CD4-positive, alpha-beta T cell (primary cell): ENCODE data around the gene EFTUD2. TPM values are rescaled to one million over a fixed set of nuclear protein-coding genes. Genes with fewer than 3 reads are reported as not detected.

Experiments used
- ATAC-seq: fragments of 200-7000 bp; cut with Tn5 transposase; one replicate; pipeline ENCODE4 v1.10.0; 2022; ENCODE audit warnings: mild to moderate bottlenecking; ENCODE audit not compliant: poor library complexity
- CTCF ChIA-PET: fragments of 350-600 bp; sonication (Branson Sonifier 250); formaldehyde crosslinking; loops from one replicate; lab custom pipeline; 2021; ENCODE audit warnings: antibody characterized with exemption, inconsistent platforms; lab: Charles Lee
- POLR2A ChIA-PET: fragments of 350-600 bp; sonication (Branson Sonifier 250); formaldehyde crosslinking; loops from one replicate; lab custom pipeline; 2021; ENCODE audit warnings: antibody characterized with exemption, inconsistent platforms; lab: Charles Lee
- DNase-seq, 14 experiments: peaks; one replicate each; pipeline ENCODE4 v3.0.0-alpha.2; 2013 to 2020; ENCODE audit warnings: mixed read lengths in 2 of 14
- H3K27ac ChIP-seq, 2 donors: one replicate each; pipeline versions ENCODE4 v1.5.1 to v1.7.0; 2013; ENCODE audit warnings: low read length in 2 of 2, low read depth in 1 of 2, mild to moderate bottlenecking in 1 of 2
- H3K27me3 ChIP-seq, 2 experiments: 1 replicate in 1 of 2; 2 replicates in 1 of 2; pipeline versions ENCODE4 v1.6.1 to v1.7.0; 2013; ENCODE audit warnings: low read length in 2 of 2, control low read depth in 1 of 2, mild to moderate bottlenecking in 1 of 2, moderate library complexity in 1 of 2; ENCODE audit not compliant: insufficient read depth in 2 of 2, control insufficient read depth in 1 of 2
- H3K36me3 ChIP-seq: one replicate; pipeline ENCODE4 v1.6.1; 2013; ENCODE audit warnings: low read length, control low read depth; ENCODE audit not compliant: insufficient read depth
- H3K4me1 ChIP-seq: one replicate; pipeline ENCODE4 v1.6.1; 2013; ENCODE audit warnings: low read length, control low read depth; ENCODE audit not compliant: insufficient read depth
- H3K4me3 ChIP-seq: one replicate; pipeline ENCODE4 v1.5.1; 2013; ENCODE audit warnings: mild to moderate bottlenecking, low read length, moderate library complexity
- H3K9me3 ChIP-seq, 2 experiments: 1 replicate in 1 of 2; 2 replicates in 1 of 2; pipeline versions ENCODE4 v1.6.1 to v1.7.0; 2013; ENCODE audit warnings: low read length in 2 of 2, mild to moderate bottlenecking in 2 of 2, control low read depth in 1 of 2, moderate library complexity in 1 of 2; ENCODE audit not compliant: control insufficient read depth in 1 of 2, insufficient read depth in 1 of 2
- H3K27ac Mint-ChIP-seq: one replicate; pipeline ENCODE4 v1.8.0; 2020; ENCODE audit warnings: mixed read lengths
- H3K27me3 Mint-ChIP-seq: one replicate; pipeline ENCODE4 v1.8.0; 2021; ENCODE audit warnings: mixed read lengths
- H3K36me3 Mint-ChIP-seq: one replicate; pipeline ENCODE4 v1.8.0; 2021; ENCODE audit warnings: low read depth, mixed read lengths
- H3K4me1 Mint-ChIP-seq: one replicate; pipeline ENCODE4 v1.8.0; 2021; ENCODE audit warnings: low read depth, mixed read lengths
- H3K4me3 Mint-ChIP-seq: one replicate; pipeline ENCODE4 v1.8.0; 2020; ENCODE audit warnings: mild to moderate bottlenecking, mixed read lengths
- H3K9me3 Mint-ChIP-seq: one replicate; pipeline ENCODE4 v1.8.0; 2020; ENCODE audit warnings: mixed read lengths
- intact Hi-C, 2 experiments: fragments of 100-400 bp; cut with DNase I in 1 of 2; cut with micrococcal nuclease in 1 of 2; formaldehyde crosslinking; loops; one replicate each; pipeline versions ENCODE4 v1.15.1 to v1.9.0; 2023 to 2025; cut with DNase I, micrococcal nuclease
- total RNA-seq, 174 experiments: library from RNA in 2 of 174; stranded (reverse) in 2 of 174; gene quantifications; one replicate each; pipeline ENCODE4 v1.2.3 and lab custom pipeline; 2021 to 2026
- TF ChIP-seq, protein P1 (sequence below): fragments of 200-600 bp; IDR thresholded peaks from one replicate; pipeline ENCODE4 v1.8.0; 2022; ENCODE audit warnings: antibody characterized with exemption, mild to moderate bottlenecking

Gene EFTUD2
- total RNA-seq, 2 experiments from 2014 or later, result 105 to 112 TPM

DNA sequence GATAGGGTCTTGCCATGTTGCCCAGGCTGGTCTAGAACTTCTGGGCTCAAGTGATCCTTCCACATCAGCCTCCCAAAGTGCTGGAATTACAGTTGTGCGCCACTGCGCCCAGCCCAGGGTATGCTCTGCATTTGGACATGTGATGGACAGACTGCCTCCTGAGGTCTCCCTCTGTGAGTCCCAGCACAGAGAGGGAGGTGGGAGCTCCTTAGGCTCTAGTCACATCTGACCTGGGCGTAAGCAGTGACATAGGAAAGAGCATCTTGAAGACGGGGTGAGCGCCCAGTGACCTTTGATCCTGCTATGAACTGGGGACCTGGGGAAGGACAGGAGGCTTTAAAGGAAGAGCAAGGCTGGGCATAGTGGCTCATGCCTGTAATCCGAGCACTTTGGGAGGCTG lies 18.2 kb upstream of the EFTUD2 start:
- Histone ChIP-seq H3K27me3 (peaks cover 5 to 19% of the 10 kb centered on the region in 2 experiments), H3K4me3 (no peak overlapping the region), H3K4me1 (peaks cover 3% of the 10 kb centered on the region), H3K27ac (no peak overlapping the region), H3K36me3 (no peaks in the 10 kb centered on the region), H3K9me3 (no peaks in the 10 kb centered on the region)
- H3K27me3 Mint-ChIP-seq, result peaks cover 36% of the 10 kb centered on the region
- no peak for DNase-seq
- no peak overlapping the region for H3K4me3 Mint-ChIP-seq
- no peaks in the 10 kb centered on the region for H3K4me1 Mint-ChIP-seq
- TF ChIP-seq, protein P1, sequence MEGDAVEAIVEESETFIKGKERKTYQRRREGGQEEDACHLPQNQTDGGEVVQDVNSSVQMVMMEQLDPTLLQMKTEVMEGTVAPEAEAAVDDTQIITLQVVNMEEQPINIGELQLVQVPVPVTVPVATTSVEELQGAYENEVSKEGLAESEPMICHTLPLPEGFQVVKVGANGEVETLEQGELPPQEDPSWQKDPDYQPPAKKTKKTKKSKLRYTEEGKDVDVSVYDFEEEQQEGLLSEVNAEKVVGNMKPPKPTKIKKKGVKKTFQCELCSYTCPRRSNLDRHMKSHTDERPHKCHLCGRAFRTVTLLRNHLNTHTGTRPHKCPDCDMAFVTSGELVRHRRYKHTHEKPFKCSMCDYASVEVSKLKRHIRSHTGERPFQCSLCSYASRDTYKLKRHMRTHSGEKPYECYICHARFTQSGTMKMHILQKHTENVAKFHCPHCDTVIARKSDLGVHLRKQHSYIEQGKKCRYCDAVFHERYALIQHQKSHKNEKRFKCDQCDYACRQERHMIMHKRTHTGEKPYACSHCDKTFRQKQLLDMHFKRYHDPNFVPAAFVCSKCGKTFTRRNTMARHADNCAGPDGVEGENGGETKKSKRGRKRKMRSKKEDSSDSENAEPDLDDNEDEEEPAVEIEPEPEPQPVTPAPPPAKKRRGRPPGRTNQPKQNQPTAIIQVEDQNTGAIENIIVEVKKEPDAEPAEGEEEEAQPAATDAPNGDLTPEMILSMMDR, result no peak
- H3K27ac Mint-ChIP-seq, result no peak overlapping the region
- no peaks in the 10 kb centered on the region for H3K36me3 Mint-ChIP-seq
- ATAC-seq, result no peak
- intact Hi-C loops, result loop anchor here in 1 of 2 experiments (10.0 kb wide), 1 partner anchor 277 kb away; no protein-coding TSS in a partner anchor
- POLR2A ChIA-PET, result no interaction called here
- no peaks in the 10 kb centered on the region for H3K9me3 Mint-ChIP-seq
- CTCF ChIA-PET, result interaction anchor here (0.7 to 1.5 kb wide), 2 partner anchors 18 to 182 kb away, joined by 3 to 6 read pairs; no protein-coding TSS in a partner anchor

DNA sequence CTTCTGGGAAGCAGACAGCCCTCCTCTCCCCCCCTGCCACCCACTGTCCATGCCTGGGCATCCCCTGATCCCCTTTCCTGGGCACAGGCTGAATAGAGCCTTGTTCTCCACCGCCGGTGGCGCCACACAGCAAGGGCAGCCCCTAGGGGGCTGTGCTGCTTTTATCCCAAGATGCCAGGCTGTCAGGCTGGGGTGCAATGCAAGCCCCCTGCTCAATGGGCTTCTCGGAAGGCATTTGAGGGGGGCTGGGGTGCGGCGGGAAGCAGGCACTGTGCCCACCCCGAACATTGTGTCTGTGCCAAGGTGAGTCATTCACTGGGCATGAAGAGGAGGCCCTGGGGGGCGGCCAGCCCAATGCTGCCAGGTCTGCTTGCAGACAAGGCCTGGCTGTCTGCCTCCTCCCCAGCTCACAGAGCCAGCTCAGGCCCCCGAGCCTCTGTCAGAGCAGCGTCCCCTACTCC lies 17.6 kb upstream of the EFTUD2 start:
- ChIA-PET CTCF (interaction anchor here (0.7 kb wide), 1 partner anchor 18 kb away, joined by 3 read pairs; no protein-coding TSS in a partner anchor), POLR2A (no interaction called here)
- H3K27ac ChIP-seq, result no peak overlapping the region
- no peaks in the 10 kb centered on the region for H3K9me3 ChIP-seq
- DNase-seq (no peak), ATAC-seq (no peak)
- H3K4me3 ChIP-seq, result no peak overlapping the region
- no peaks in the 10 kb centered on the region for H3K4me1 Mint-ChIP-seq
- H3K9me3 Mint-ChIP-seq, result no peaks in the 10 kb centered on the region
- H3K36me3 ChIP-seq, result no peaks in the 10 kb centered on the region
- peaks cover 10 to 18% of the 10 kb centered on the region in 2 experiments for H3K27me3 ChIP-seq
- intact Hi-C loops, result loop anchor here in 1 of 2 experiments (10.0 kb wide), 1 partner anchor 278 kb away; no protein-coding TSS in a partner anchor
- no peak overlapping the region for H3K4me3 Mint-ChIP-seq
- TF ChIP-seq, protein P1, result no peak
- no peak overlapping the region for H3K27ac Mint-ChIP-seq
- H3K36me3 Mint-ChIP-seq, result no peaks in the 10 kb centered on the region
- H3K27me3 Mint-ChIP-seq, result peaks cover 39% of the 10 kb centered on the region
- H3K4me1 ChIP-seq, result peaks cover 3% of the 10 kb centered on the region

- intact Hi-C loops, result loop anchor here in 1 of 2 experiments (10.0 kb wide), 1 partner anchor 279 kb away; no protein-coding TSS in a partner anchor
- no peaks in the 10 kb centered on the region for H3K9me3 Mint-ChIP-seq
- H3K36me3 Mint-ChIP-seq, result no peaks in the 10 kb centered on the region
- TF ChIP-seq, protein P1, result no peak
- Histone ChIP-seq H3K9me3 (no peaks in the 10 kb centered on the region), H3K27me3 (peaks cover 14 to 20% of the 10 kb centered on the region in 2 experiments), H3K36me3 (no peaks in the 10 kb centered on the region), H3K27ac (no peak overlapping the region), H3K4me3 (no peak overlapping the region), H3K4me1 (peaks cover 9% of the 10 kb centered on the region)
- peaks cover 39% of the 10 kb centered on the region for H3K27me3 Mint-ChIP-seq
- ATAC-seq, result no peak
- ChIA-PET POLR2A (no interaction called here), CTCF (no interaction called here)
- H3K4me3 Mint-ChIP-seq, result no peak overlapping the region
- peak in 1 of 14 experiments; percentile 8 for DNase-seq
- H3K4me1 Mint-ChIP-seq, result no peaks in the 10 kb centered on the region
- H3K27ac Mint-ChIP-seq, result no peak overlapping the region
These were observed 16.9 kb upstream of the EFTUD2 start for GRCh38 chr17:44915862-44916780.
